ENCODE measurements around the gene ATOH7.
"Not testable (repeated sequence)": the region's sequence is repeated elsewhere in the genome, so short reads cannot be mapped to it uniquely, and the experiment has no call there.

ATOH7 gene

DNA sequence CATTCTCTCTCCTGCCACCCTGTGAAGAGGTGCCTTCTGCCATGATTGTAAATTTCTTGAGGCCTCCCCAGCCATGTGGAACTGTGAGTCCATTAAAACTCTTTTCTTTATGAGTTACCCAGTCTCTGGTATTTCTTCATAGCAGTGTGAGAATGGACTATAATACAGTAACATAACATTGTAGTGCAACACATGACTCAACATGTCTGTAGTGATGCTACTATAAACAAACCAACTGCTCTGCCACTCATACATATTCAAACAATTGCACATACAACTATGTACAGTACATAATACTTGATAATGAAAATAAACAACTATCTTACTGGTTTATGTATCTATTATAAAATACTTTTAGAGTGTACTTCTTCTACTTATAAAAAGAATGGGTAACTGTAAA lies 7.1 kb downstream of the ATOH7 start:
- Mint-ChIP-seq H3K36me3 (ENCODE audit: insufficient read depth) (no peaks in the 10 kb centered on the region), H3K27ac (no peak overlapping the region), H3K4me3 (no peak overlapping the region), H3K27me3 (peaks cover 29 to 39% of the 10 kb centered on the region in 2 donors), H3K4me1 (ENCODE audit: low read depth in 2 of 2) (peaks cover 0 to 2% of the 10 kb centered on the region in 2 donors), H3K9me3 (no peaks in the 10 kb centered on the region)
- DNase-seq (no peak), ATAC-seq (replicated peaks) (no peak)

DNA sequence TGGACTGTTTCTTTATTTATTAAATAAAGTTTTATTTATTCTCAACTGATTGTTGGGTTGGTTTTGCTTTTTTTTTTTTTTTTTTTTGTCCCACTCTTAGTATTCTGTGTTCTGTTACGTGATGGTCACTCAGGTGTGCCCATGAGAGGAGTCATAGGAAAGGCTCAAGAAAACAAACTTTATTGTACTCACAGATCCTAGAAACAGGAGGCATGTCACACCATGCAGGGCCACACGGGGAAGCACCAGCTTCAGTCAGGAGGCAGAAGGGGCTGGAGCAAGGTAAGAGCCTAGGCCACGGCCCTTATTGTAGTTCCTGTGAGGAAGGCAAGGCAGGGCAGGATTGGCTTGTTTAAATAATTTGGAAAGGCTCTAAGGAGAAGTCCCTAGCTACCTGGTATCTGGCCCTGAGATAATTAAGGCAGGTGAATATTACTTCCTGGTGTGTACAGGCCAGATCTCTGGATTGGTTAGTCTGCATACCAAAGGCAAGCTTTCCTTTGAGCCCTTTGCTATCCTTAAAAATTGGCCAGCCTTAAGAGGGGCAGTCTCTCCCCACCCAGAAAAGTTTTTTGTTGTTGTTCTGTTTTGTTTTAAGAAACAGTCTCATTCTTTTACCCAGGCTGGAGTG lies 8.3 kb downstream of the ATOH7 start:
- Mint-ChIP-seq H3K27me3 (peaks cover 22 to 28% of the 10 kb centered on the region in 2 donors), H3K4me3 (no peak overlapping the region), H3K36me3 (ENCODE audit: insufficient read depth) (peaks cover 2% of the 10 kb centered on the region), H3K9me3 (no peaks in the 10 kb centered on the region), H3K4me1 (ENCODE audit: low read depth in 2 of 2) (peaks cover 0 to 2% of the 10 kb centered on the region in 2 donors), H3K27ac (peak overlapping the region in 1 of 2 donors; percentile 23)
- DNase-seq: no peak
- no peak for ATAC-seq (replicated peaks)

DNA sequence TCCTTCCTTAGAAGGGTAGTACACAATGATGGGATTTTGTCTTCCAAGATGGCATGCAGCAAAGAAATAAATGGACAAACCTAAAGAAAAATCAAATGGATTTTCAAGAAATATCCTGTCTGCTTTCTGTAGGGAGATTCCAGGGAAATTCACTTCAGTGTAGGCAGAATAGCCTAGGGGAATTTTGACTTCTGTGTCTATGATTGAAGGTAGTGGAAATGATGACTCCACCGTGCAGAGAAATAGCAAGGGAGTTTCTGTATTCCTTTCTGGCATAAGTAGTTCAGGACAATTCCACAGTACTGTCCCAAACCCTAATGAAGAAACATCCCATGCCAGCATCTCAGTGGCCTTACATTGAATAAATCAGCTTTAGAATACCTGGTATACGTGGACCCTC lies 9.5 kb downstream of the ATOH7 start:
- ATAC-seq (replicated peaks): no peak
- Mint-ChIP-seq H3K9me3 (no peaks in the 10 kb centered on the region), H3K4me3 (no peak overlapping the region), H3K4me1 (ENCODE audit: low read depth in 2 of 2) (peaks cover 0 to 2% of the 10 kb centered on the region in 2 donors), H3K27me3 (peaks cover 10 to 15% of the 10 kb centered on the region in 2 donors), H3K36me3 (ENCODE audit: insufficient read depth) (peaks cover 2% of the 10 kb centered on the region), H3K27ac (no peak overlapping the region)
- no peak for DNase-seq

GRCh38 chr10:68221196-68221595 lies 10.7 kb downstream of the ATOH7 start:
- ATAC-seq (replicated peaks): no peak
- H3K27ac Mint-ChIP-seq: no peak overlapping the region
- H3K4me1 Mint-ChIP-seq (ENCODE audit: low read depth in 2 of 2): peaks cover 0 to 2% of the 10 kb centered on the region in 2 donors
- H3K4me3 Mint-ChIP-seq: no peak overlapping the region
- H3K27me3 Mint-ChIP-seq: peaks cover 8 to 10% of the 10 kb centered on the region in 2 donors
- H3K9me3 Mint-ChIP-seq: no peaks in the 10 kb centered on the region
- no peak for DNase-seq
- peaks cover 2% of the 10 kb centered on the region for H3K36me3 Mint-ChIP-seq (ENCODE audit: insufficient read depth)

DNA sequence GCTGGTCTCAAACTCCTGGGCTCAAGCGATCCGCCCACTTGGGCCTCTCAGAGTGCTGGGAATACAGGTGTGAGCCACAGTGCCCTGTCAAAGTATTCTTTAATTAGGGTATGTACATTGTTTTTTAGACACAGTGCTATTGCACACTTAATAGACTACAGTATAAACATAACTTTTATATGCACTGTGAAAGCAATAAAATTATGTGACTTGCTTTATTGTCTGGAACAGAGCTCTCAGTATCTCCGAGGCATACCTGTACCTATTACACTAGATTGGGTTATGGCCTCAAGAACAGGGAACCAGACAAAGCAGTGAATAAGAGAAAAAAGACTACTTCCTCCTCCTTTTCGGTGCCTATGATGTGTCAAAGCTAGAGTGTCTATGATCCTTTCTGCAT lies 13.1 kb downstream of the ATOH7 start:
- no peak for DNase-seq
- Mint-ChIP-seq H3K27ac (no peak overlapping the region), H3K27me3 (peaks cover 0 to 6% of the 10 kb centered on the region in 2 donors), H3K4me1 (ENCODE audit: low read depth in 2 of 2) (no peaks in the 10 kb centered on the region), H3K9me3 (no peaks in the 10 kb centered on the region), H3K36me3 (ENCODE audit: insufficient read depth) (peaks cover 2% of the 10 kb centered on the region), H3K4me3 (no peak overlapping the region)
- no peak for ATAC-seq (replicated peaks)

- Mint-ChIP-seq H3K27ac (no peak overlapping the region), H3K27me3 (peaks cover 14 to 23% of the 10 kb centered on the region in 2 donors), H3K4me3 (no peak overlapping the region), H3K36me3 (ENCODE audit: insufficient read depth) (no peaks in the 10 kb centered on the region), H3K9me3 (no peaks in the 10 kb centered on the region), H3K4me1 (ENCODE audit: low read depth in 2 of 2) (no peaks in the 10 kb centered on the region)
- ATAC-seq (replicated peaks) (no peak), DNase-seq (no peak)
These were observed 19.1 kb downstream of the ATOH7 start for GRCh38 chr10:68212721-68213352.

DNA sequence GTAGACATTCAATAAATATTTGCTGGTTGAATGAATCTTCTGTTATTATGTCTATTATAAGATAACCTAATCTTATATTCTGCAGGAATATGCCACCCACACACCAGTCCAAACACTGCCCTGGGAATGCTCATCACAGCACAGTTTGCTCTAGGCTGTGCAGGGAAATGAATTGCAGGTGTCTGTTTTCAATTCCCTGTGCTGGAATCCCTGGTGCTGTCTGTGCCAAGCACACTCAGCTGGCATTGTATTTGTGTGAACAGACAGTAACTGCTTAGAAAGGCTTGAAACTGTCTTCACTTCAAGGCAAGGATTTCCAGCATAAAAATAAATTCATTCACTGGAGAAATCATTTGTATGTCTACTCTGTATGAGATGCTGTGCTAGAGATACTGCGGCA lies 20.2 kb downstream of the ATOH7 start:
- Mint-ChIP-seq H3K9me3 (no peaks in the 10 kb centered on the region), H3K27me3 (peaks cover 19 to 23% of the 10 kb centered on the region in 2 donors), H3K4me1 (ENCODE audit: low read depth in 2 of 2) (no peaks in the 10 kb centered on the region), H3K4me3 (no peak overlapping the region), H3K36me3 (ENCODE audit: insufficient read depth) (no peaks in the 10 kb centered on the region), H3K27ac (no peak overlapping the region)
- DNase-seq: no peak
- ATAC-seq (replicated peaks): no peak

GRCh38 chr10:68208424-68209042 lies 23.4 kb downstream of the ATOH7 start:
- Mint-ChIP-seq H3K9me3 (no peaks in the 10 kb centered on the region), H3K27ac (no peak overlapping the region), H3K4me1 (ENCODE audit: low read depth in 2 of 2) (no peaks in the 10 kb centered on the region), H3K27me3 (peaks cover 33 to 52% of the 10 kb centered on the region in 2 donors), H3K36me3 (ENCODE audit: insufficient read depth) (no peaks in the 10 kb centered on the region), H3K4me3 (no peak overlapping the region)
- DNase-seq (no peak), ATAC-seq (replicated peaks) (no peak)

DNA sequence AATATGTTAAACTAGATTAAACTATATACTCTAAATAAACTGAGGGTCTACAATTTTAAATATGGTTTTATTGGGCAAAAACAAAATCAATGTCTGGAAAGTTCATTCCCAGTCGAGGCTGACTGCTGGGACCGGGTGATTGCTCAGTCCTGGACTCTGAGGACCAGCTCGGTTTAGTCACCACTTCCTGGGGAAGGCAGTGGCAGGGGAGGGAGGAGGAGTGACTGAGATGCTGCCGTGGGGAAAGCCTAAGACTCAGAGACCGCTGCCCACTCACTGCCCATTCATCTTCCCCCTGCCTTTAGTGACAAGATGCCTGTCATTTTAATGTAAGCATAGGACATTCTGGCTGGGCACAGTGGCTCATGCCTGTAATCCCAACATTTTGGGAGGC lies 29.0 kb downstream of the ATOH7 start:
- Mint-ChIP-seq H3K27me3 (peaks cover 64 to 71% of the 10 kb centered on the region in 2 donors), H3K4me1 (ENCODE audit: low read depth in 2 of 2) (no peaks in the 10 kb centered on the region), H3K36me3 (ENCODE audit: insufficient read depth) (no peaks in the 10 kb centered on the region), H3K27ac (no peak overlapping the region), H3K9me3 (no peaks in the 10 kb centered on the region), H3K4me3 (no peak overlapping the region)
- ATAC-seq (replicated peaks) (no peak), DNase-seq (no peak)

GRCh38 chr10:68196701-68197100 lies 35.2 kb downstream of the ATOH7 start:
- DNase-seq (no peak), ATAC-seq (replicated peaks) (no peak)
- Mint-ChIP-seq H3K4me3 (no peak overlapping the region), H3K9me3 (no peaks in the 10 kb centered on the region), H3K36me3 (ENCODE audit: insufficient read depth) (no peaks in the 10 kb centered on the region), H3K4me1 (ENCODE audit: low read depth in 2 of 2) (no peaks in the 10 kb centered on the region), H3K27ac (no peak overlapping the region), H3K27me3 (peaks cover 54 to 62% of the 10 kb centered on the region in 2 donors)

DNA sequence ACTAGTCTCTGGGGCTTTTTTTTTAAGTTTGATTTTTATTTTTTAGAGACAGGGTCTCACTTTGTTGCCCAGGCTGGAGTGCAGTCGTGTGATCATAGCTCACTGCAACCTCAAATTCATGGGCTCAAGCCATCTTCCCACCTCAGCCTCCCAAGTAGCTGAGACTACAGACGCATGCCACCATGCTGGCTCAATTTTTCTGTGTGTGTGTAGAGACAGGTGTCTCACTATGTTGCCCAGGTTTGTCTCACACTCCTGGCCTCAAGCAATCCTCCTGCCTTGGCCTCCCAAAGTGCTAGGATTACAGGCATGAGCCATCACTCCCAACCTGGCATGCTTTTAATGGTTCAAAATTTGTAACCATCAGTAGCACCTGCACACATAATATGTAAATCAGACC lies 36.1 kb downstream of the ATOH7 start:
- H3K27me3 Mint-ChIP-seq: peaks cover 51 to 55% of the 10 kb centered on the region in 2 donors
- H3K9me3 Mint-ChIP-seq; DNase-seq; H3K4me1 Mint-ChIP-seq (ENCODE audit: low read depth in 2 of 2); H3K4me3 Mint-ChIP-seq; ATAC-seq (replicated peaks); H3K36me3 Mint-ChIP-seq (ENCODE audit: insufficient read depth); H3K27ac Mint-ChIP-seq: not testable (repeated sequence)

DNA sequence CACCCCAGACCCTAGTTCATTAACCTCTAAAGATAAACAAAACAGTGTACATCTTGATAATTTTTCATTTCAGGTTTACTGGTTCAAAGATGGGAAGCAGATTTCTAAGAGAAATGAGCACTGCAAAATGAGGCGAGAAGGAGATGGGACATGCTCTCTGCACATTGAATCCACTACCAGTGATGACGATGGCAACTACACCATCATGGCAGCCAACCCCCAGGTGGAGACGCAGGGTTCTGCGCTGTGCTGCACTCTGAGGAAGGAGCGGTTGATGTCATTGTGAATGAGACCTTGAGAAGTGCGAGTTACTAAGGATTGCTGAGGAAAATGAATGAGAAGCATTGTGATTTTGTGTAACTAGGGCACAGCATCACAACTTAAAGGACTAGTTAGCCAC lies 37.6 kb downstream of the ATOH7 start:
- Mint-ChIP-seq H3K9me3 (no peaks in the 10 kb centered on the region), H3K4me3 (no peak overlapping the region), H3K27ac (no peak overlapping the region), H3K36me3 (ENCODE audit: insufficient read depth) (no peaks in the 10 kb centered on the region), H3K4me1 (ENCODE audit: low read depth in 2 of 2) (no peaks in the 10 kb centered on the region), H3K27me3 (peaks cover 40 to 42% of the 10 kb centered on the region in 2 donors)
- no peak for DNase-seq
- no peak for ATAC-seq (replicated peaks)

DNA sequence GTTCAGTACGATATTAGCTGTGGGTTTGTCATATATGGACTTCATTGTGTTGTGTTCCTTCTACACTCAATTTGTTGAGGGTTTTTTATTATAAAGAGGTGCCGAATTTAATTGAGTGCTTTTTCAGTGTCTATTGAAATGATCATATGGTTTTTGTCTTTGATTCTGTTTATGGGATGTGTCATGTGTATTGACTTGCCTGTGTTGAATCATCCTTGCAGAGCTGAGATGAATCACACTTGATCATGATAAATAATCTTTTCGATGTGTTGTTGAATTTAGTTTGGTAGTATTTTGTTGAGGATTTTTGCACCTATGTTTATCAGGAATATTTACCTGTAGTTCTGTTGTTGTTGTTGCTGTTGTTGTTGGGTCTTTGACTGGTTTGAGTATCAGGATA lies 39.8 kb downstream of the ATOH7 start:
- ATAC-seq (replicated peaks) (no peak), DNase-seq (no peak)
- H3K27ac Mint-ChIP-seq: no peak overlapping the region

DNA sequence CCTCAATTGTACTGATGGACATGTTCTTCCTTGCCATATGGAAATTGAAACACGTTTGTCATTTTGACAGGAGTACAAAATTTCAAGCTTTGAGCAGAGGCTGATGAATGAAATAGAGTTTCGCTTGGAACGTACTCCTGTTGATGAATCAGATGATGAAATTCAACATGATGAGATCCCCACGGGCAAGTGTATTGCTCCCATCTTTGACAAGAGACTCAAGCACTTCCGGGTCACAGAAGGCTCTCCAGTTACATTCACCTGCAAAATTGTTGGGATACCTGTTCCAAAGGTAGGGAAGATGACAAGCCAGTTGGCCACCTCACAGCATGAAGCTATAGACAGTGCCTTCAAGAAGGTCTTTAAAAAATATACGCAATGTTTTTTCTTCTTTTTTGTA lies 43.1 kb downstream of the ATOH7 start:
- no peak for ATAC-seq (replicated peaks)
- peaks cover 41 to 47% of the 10 kb centered on the region in 2 donors for H3K27me3 Mint-ChIP-seq
- H3K4me3 Mint-ChIP-seq: no peak overlapping the region
- no peaks in the 10 kb centered on the region for H3K36me3 Mint-ChIP-seq (ENCODE audit: insufficient read depth)
- H3K9me3 Mint-ChIP-seq: no peaks in the 10 kb centered on the region
- H3K27ac Mint-ChIP-seq: no peak overlapping the region
- DNase-seq: no peak
- no peaks in the 10 kb centered on the region for H3K4me1 Mint-ChIP-seq (ENCODE audit: low read depth in 2 of 2)

More for the DNA sequence above, 39.8 kb downstream of the ATOH7 start:
- no peaks in the 10 kb centered on the region for H3K36me3 Mint-ChIP-seq (ENCODE audit: insufficient read depth)
- H3K27me3 Mint-ChIP-seq: peaks cover 24 to 30% of the 10 kb centered on the region in 2 donors
- H3K4me3 Mint-ChIP-seq: no peak overlapping the region
- no peaks in the 10 kb centered on the region for H3K4me1 Mint-ChIP-seq (ENCODE audit: low read depth in 2 of 2)
- H3K9me3 Mint-ChIP-seq: no peaks in the 10 kb centered on the region
